CD4-positive, alpha-beta T cell treated with Interleukin-6 for 4 hours (primary cell): ENCODE measurements around the gene IKZF1.
A peak's percentile ranks its signal among the peaks of the same experiment; 100 is the strongest.
"Not testable (repeated sequence)": the region's sequence is repeated elsewhere in the genome, so short reads cannot be mapped to it uniquely, and the experiment has no call there.

Source experiments
- DNase-seq: peaks from one replicate; pipeline ENCODE4 v3.0.0-alpha.2; 2020; ENCODE audit warnings: mixed read lengths

IKZF1 gene

GRCh38 chr7:50335230-50335794 lies 30.8 kb downstream of the IKZF1 start:
- DNase-seq: no peak

GRCh38 chr7:50335795-50336754 lies 31.6 kb downstream of the IKZF1 start:
- DNase-seq: peak; percentile 94

DNA sequence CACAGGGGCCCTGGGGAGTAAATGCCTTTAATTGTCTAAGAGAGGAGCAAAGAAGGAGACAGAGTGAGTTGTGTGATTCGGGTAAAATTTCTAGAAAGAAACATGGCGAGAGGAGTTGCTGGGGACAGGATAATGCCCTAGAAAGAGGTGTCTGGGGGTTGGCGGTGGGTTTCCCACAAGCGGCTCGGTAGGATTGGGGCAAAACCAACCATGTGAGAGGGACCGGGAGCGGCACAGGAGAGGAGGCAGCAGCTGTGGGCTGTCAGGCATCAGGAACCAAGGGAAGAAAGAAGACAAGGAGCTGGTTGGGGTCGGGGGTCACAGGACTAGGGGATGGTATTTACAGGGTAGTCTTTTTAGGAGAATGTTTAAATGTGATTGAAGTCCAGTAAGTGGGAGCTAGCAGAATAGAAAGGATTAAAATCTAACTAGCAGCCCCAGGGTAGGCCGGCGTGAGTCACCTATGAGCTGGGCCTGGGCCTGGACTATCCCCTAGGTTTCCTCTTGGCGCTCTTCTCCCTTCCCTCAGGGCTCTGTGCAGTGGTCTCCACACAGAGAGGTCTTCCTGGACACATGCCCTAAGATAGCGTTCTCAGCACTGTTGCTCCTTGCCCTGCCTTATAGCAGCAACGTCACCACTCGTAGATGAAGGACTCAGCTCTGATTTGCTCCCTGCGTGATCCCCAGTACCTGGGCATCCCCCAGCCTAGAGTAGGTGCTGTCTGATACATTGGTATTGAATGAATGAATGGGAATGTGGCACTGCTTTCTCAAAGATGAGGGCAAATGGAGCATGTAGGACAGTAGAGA lies 32.6 kb downstream of the IKZF1 start:
- DNase-seq: peak; percentile 45

DNA sequence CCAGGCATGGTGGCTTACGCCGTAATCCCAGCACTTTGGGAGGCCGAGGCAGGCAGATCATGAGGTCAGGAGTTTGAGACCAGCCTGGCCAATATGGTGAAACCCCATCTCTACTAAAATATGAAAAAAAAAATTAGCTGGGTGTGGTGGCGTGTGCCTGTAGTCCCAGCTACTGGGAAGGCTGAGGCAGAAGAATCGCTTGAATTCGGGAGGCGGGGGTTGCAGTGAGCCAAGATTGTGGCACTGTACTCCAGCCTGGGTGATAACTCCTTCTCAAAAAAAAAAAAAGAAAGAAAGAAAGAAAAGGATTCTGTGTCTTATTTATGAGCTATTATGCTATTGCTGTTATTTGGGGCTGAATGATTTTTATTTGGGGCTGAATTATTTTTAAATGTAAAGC lies 35.0 kb downstream of the IKZF1 start:
- DNase-seq: not testable (repeated sequence)

GRCh38 chr7:50339990-50340500 lies 35.5 kb downstream of the IKZF1 start:
- DNase-seq: peak; percentile 68

- peak; percentile 42 for DNase-seq
Observed at GRCh38 chr7:50341724-50342123, 37.2 kb downstream of the IKZF1 start.

DNA sequence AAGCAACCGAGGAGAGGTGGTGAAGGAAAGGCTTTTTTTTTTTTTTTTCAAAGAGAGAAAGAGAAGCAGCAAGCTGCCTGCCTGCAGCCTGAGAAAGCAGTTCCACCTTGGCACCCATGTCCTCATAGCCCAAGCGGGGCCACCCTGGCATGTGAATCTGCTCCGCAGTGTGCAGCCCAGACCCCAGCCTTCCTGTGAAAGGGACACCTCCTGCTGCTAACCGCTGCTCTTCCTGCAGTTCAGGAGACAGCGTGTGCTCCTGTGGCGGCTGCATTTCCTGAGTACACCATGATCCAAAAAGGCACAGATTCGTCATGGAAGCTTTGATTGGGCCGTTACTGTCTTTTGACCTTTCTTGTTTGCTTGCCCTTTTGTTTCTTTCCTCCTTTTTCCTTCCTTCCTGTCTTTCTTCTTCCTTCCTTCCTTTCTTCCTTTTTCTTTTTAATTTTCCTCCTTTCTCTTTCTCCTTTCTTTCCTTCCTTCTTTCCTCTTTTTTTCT lies 38.1 kb downstream of the IKZF1 start:
- peak; percentile 77 for DNase-seq

DNA sequence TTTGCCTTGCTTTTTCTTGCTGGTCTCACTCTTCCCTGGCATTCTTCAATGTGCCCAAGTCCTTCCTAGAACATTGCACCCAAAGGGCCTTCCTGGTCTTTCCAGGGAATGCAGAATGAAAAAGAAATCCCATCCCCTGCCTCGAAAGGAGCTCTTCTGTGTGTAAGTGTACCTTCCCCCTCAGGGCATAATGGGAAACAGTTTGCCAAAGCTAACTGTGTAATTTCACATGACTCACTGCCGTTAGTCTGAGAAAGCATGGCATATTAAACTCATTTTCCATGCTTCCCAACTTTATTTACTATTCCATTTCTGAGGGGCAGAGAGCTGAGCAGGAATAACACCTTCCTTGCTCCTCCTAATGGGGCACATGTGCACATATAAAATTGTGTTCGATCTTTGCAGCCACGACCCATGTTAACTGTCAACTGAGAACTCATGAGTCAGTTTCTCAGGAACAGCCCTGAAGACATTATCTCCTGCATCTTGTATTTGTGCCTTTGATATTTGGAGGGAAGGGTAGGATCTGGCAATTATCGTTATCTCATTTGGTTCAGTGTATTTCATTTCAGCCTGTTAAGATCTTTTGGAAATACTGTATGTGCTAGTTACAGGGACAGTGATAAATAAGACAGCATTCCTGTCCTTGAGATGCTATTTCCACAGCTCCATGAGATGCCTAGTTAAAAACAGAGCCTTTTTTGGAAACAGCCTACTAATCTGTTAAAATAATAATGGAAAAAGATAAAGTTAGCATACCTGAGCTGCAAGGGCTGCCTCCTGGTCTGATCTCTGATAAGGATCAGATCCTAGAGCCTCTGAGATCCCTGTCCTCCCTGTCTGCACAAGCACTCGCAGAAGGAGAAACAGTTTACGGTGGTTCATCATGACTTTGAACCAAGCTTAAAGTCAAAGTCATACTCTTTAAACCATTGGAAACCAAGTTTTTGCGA lies 42.3 kb downstream of the IKZF1 start:
- no peak for DNase-seq

GRCh38 chr7:50347693-50348092 lies 43.2 kb downstream of the IKZF1 start:
- DNase-seq: peak; percentile 50

- no peak for DNase-seq
Observed at GRCh38 chr7:50348469-50349162, 44.1 kb downstream of the IKZF1 start.

DNA sequence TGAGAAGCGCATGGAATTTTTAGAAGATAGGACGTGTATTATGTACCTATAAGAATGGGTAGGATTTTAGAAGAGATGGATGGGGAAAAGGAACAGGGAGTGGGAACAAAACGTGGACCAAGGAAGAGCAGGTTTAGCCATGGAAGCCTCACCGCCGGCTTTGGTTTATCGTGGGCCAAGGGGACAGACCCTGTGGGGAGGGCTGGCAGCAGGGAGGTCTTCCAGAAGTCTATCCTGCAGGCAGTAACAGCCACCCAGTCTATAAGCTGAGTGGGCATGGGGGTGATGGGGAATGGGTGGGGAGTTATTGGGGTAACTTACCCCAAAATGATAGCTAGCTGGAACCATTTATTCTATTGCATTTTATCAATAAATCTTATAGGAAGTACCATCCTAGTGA lies 44.9 kb downstream of the IKZF1 start:
- no peak for DNase-seq

GRCh38 chr7:50349963-50350944 lies 45.7 kb downstream of the IKZF1 start:
- peak; percentile 87 for DNase-seq

GRCh38 chr7:50351267-50351666 lies 46.8 kb downstream of the IKZF1 start:
- peak; percentile 69 for DNase-seq

DNA sequence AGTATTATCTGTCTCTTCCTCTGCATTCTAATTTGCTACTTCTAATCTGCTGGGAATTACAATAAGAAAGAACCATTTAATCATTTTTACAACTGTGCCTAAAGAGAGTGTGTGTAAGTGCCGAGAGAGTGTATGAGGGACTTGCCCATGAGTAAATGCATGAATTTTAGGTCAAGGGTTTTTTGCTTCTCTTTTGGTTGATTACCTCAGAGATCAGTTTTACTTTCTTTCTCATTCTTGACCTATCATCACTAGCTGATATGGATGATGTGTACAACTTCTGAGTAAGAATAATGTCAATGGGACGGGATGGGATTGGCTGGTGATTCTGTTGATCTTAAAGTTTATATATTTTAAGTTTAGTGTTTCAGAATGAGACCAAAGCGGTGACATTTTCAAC lies 47.8 kb downstream of the IKZF1 start:
- DNase-seq: peak; percentile 34

DNA sequence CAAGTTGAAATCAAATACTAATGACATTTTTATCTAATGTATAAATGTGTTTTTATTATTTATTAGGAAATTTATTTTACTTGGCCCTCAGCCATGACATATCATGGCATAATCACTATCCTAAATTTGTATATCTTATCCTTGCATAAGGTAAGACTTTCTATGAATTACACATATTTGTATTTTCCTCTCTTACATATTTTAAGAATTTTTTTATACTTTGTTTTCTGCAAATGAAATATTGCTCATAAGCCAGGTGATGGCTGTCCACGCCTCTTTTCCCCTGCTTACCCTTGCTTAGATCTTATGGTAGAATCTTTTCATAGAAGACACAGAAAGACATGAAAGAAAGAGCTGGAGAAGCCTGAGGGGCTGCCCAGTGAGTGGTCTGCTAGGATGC lies 48.2 kb downstream of the IKZF1 start:
- no peak for DNase-seq

- no peak for DNase-seq
Observed at GRCh38 chr7:50353201-50353600, 48.7 kb downstream of the IKZF1 start.

GRCh38 chr7:50353894-50354595 lies 49.5 kb downstream of the IKZF1 start:
- peak; percentile 45 for DNase-seq

GRCh38 chr7:50355817-50356178 lies 51.3 kb downstream of the IKZF1 start:
- DNase-seq: no peak
